HUES64 (cell line): ENCODE data around the gene UVRAG.

ENCODE experiments used
- H3K27ac ChIP-seq: 2 replicates; pipeline ENCODE4 v1.7.0; 2013; ENCODE audit warnings: low read depth, low read length, inconsistent platforms
- H3K27me3 ChIP-seq: 2 replicates; pipeline ENCODE4 v1.6.1; 2013; ENCODE audit warnings: mild to moderate bottlenecking, low read length; ENCODE audit not compliant: insufficient read depth
- H3K36me3 ChIP-seq: 2 replicates; pipeline ENCODE4 v1.6.1; 2013; ENCODE audit warnings: mild to moderate bottlenecking, low read length; ENCODE audit not compliant: insufficient read depth
- H3K4me1 ChIP-seq: 2 replicates; pipeline ENCODE4 v1.6.1; 2013; ENCODE audit warnings: mild to moderate bottlenecking, low read length, moderate library complexity; ENCODE audit not compliant: insufficient read depth
- H3K4me3 ChIP-seq: 2 replicates; pipeline ENCODE4 v1.5.1; 2013; ENCODE audit warnings: mild to moderate bottlenecking, low read length, moderate library complexity
- H3K9ac ChIP-seq: 2 replicates; pipeline ENCODE4 v1.6.1; 2013; ENCODE audit warnings: mild to moderate bottlenecking, low read depth, low read length
- H3K9me3 ChIP-seq: 2 replicates; pipeline ENCODE4 v1.6.1; 2013; ENCODE audit warnings: low read depth, low read length; ENCODE audit not compliant: insufficient read depth
- WGBS: fragments of 150-250, 120-280 bp; methylation state at CpG from one replicate; pipeline ENCODE4 v1.1.7; 2013; ENCODE audit warnings: missing lambda C conversion rate; 5-methylcytosine and 5-hydroxymethylcytosine counted together

The UVRAG gene

DNA sequence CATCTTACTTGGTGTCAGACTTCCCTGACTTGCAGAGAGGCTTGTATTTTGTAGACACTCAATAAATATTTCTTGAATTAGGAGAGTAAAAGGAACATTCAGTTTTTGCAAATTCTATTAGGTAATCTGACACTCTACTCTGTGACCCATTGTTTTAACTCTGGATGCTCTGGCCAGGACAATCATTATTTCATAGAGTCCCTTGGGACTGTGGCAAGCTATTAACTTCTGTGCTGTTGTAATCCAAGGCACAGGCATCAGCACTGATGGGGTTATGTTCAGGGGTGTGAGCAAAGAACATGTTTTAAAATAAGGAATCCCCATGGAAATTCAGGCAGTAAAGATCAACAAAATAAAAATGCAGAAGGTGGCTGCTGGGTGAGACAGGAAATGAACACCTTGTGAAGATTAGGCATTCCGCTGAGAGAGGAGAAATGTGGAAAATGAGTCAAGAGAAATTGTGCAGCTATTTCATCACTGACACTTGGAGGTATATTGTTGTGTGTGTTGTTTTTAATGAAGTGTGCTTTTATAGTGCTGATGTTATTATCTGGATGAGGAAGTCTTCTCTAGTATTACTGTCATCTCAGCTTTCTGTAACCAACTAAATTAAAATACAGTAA lies 216.1 kb downstream of the UVRAG start:
- Histone ChIP-seq H3K36me3 (peaks cover 8% of the 10 kb centered on the region; the same call in 1 of the 2 replicates), H3K27me3 (no peaks in the 10 kb centered on the region), H3K9ac (no peak overlapping the region), H3K4me1 (peaks cover 22% of the 10 kb centered on the region; the same call in 1 of the 2 replicates), H3K9me3 (no peaks in the 10 kb centered on the region), H3K4me3 (no peak overlapping the region), H3K27ac (no peak overlapping the region)
- 92% methylated on average over 1 of the region's 1 CpG for WGBS

DNA sequence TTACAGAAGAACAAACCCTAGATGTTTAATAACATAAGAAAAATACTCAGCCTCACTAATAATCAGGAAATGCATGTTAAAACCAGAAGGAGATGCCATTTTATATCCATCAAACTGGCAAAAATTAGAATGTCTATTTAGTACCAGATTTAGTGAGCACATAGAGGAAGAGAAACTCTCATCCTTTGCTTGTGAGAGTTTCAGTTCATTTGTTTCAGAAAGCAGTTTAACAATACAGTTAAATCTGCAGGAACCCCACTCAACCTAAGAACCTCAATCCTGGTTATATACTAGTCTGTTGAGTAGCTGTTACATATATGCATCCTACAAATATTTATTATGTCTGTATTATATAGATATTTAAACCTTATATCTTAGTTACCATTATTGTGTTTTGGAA lies 218.7 kb downstream of the UVRAG start:
- no peaks in the 10 kb centered on the region for H3K27me3 ChIP-seq
- 0 out of 2 replicates have a peak, but pooled peaks cover 2% of the 10 kb centered on the region for H3K9me3 ChIP-seq
- H3K4me3 ChIP-seq: no peak overlapping the region
- H3K36me3 ChIP-seq: peaks cover 9% of the 10 kb centered on the region; the same call in 1 of the 2 replicates
- H3K9ac ChIP-seq: no peak overlapping the region
- H3K4me1 ChIP-seq: peaks cover 12% of the 10 kb centered on the region; the same call in 1 of the 2 replicates
- no peak overlapping the region for H3K27ac ChIP-seq

DNA sequence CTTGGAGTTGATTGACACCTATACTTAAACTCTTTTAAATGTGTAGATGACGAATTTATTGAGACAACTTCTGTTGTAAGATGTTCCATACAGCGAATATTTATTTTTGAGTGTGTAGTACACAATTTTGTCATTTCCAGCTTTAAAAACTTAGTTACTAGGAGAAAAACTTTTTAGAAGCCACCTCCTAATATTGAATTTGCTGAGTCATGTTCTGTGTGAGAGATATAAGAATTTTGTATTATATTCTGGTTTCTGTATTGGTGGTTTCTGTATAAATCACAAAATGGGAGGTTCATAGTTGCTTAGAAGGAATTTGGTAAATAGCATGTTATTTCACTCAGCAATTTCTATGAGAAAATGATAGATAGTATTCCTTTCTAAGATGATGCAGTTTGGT lies 220.0 kb downstream of the UVRAG start:
- no peaks in the 10 kb centered on the region for H3K27me3 ChIP-seq
- 0 out of 2 replicates have a peak, but pooled peaks cover 3% of the 10 kb centered on the region for H3K9me3 ChIP-seq
- peaks cover 6% of the 10 kb centered on the region; the same call in 1 of the 2 replicates for H3K36me3 ChIP-seq
- no peak overlapping the region for H3K9ac ChIP-seq
- no peak overlapping the region for H3K27ac ChIP-seq
- no peak overlapping the region for H3K4me3 ChIP-seq
- peaks cover 9% of the 10 kb centered on the region; the same call in 1 of the 2 replicates for H3K4me1 ChIP-seq
- WGBS: no CpG with 5 or more reads among the region's 2 CpGs

- no peaks in the 10 kb centered on the region for H3K4me1 ChIP-seq
- H3K27ac ChIP-seq: no peak overlapping the region
- H3K36me3 ChIP-seq: peaks cover 6% of the 10 kb centered on the region; the same call in 1 of the 2 replicates
- H3K4me3 ChIP-seq: no peak overlapping the region
- H3K9me3 ChIP-seq: 0 out of 2 replicates have a peak, but pooled peaks cover 3% of the 10 kb centered on the region
- H3K9ac ChIP-seq: no peak overlapping the region
- H3K27me3 ChIP-seq: no peaks in the 10 kb centered on the region
These were observed 223.6 kb downstream of the UVRAG start for GRCh38 chr11:76038608-76039007.

- 0 out of 2 replicates have a peak, but pooled peaks cover 3% of the 10 kb centered on the region for H3K9me3 ChIP-seq
- no peak overlapping the region for H3K4me3 ChIP-seq
- 0 out of 2 replicates have a peak, but pooled peaks cover 3% of the 10 kb centered on the region for H3K4me1 ChIP-seq
- no peaks in the 10 kb centered on the region for H3K27me3 ChIP-seq
- 88% methylated on average over 3 of the region's 3 CpGs for WGBS
- H3K27ac ChIP-seq: no peak overlapping the region
- no peak overlapping the region for H3K9ac ChIP-seq
- H3K36me3 ChIP-seq: peaks cover 6% of the 10 kb centered on the region; the same call in 1 of the 2 replicates
These were observed 226.2 kb downstream of the UVRAG start for GRCh38 chr11:76041208-76041607.

- no peak overlapping the region for H3K4me3 ChIP-seq
These were observed 229.8 kb downstream of the UVRAG start for GRCh38 chr11:76044750-76045320.

DNA sequence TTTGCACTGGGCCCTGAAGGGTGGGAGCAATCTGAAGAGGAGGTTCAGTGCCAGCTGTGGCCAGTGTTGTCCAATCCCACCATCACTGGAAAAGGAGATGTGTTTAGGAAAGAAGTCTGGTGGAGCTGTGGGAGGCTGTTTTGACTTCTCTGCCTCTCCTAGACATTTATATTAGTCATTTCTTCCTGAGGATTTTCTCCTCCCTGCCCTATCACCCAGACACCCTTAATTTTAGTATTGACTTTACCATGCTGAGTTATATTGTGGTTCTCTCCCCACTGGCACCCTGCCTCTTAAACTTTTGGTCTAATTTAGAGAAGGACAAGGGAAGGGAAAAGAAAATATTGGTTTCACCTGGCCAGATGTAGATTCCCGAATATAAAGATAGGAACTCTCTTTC lies 232.2 kb downstream of the UVRAG start:
- Histone ChIP-seq H3K9me3 (peaks cover 25% of the 10 kb centered on the region), H3K27me3 (no peaks in the 10 kb centered on the region), H3K4me1 (0 out of 2 replicates have a peak, but pooled peaks cover 3% of the 10 kb centered on the region), H3K27ac (no peak overlapping the region), H3K9ac (no peak overlapping the region), H3K4me3 (no peak overlapping the region), H3K36me3 (peaks cover 12% of the 10 kb centered on the region)
- 86% methylated on average over 1 of the region's 1 CpG for whole genome bisulfite sequencing

More at GRCh38 chr11:76044750-76045320, 229.8 kb downstream of the UVRAG start:
- 91% methylated on average over 5 of the region's 7 CpGs for WGBS
- Histone ChIP-seq H3K9me3 (peaks cover 24% of the 10 kb centered on the region), H3K36me3 (peaks cover 11% of the 10 kb centered on the region), H3K9ac (no peak overlapping the region), H3K27me3 (no peaks in the 10 kb centered on the region), H3K4me1 (0 out of 2 replicates have a peak, but pooled peaks cover 3% of the 10 kb centered on the region), H3K27ac (no peak overlapping the region)

DNA sequence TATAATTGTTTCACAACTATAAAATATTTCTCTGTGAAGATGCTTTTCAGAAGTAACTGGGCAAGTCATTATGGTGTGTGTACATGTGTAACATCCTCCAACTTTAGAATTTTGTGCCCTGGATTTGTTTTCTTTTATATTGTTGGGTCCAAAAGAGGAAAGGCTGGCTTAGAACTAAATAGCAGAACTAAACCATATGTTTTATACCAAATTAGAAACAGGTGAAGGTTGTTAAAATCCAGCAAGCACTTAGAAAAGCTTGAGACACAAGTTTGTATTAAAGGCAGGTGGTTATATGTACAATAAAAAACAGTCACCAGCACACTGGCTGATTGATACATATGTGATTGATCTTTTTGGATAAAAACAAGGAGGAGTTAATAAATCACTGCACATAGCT lies 232.8 kb downstream of the UVRAG start:
- no peaks in the 10 kb centered on the region for H3K27me3 ChIP-seq
- 0 out of 2 replicates have a peak, but pooled peaks cover 3% of the 10 kb centered on the region for H3K4me1 ChIP-seq
- peaks cover 25% of the 10 kb centered on the region for H3K9me3 ChIP-seq
- no peak overlapping the region for H3K4me3 ChIP-seq
- peaks cover 12% of the 10 kb centered on the region for H3K36me3 ChIP-seq
- no peak overlapping the region for H3K9ac ChIP-seq
- no peak overlapping the region for H3K27ac ChIP-seq

- Histone ChIP-seq H3K9me3 (peaks cover 25% of the 10 kb centered on the region), H3K9ac (no peak overlapping the region), H3K4me3 (no peak overlapping the region), H3K27ac (no peak overlapping the region), H3K4me1 (0 out of 2 replicates have a peak, but pooled peaks cover 3% of the 10 kb centered on the region), H3K36me3 (peaks cover 12% of the 10 kb centered on the region), H3K27me3 (no peaks in the 10 kb centered on the region)
- WGBS: 96% methylated on average over 4 of the region's 5 CpGs
These were observed 233.8 kb downstream of the UVRAG start for GRCh38 chr11:76048763-76049162.

GRCh38 chr11:76049511-76049910 lies 234.5 kb downstream of the UVRAG start:
- Histone ChIP-seq H3K36me3 (peaks cover 12% of the 10 kb centered on the region), H3K4me1 (no peaks in the 10 kb centered on the region), H3K27me3 (no peaks in the 10 kb centered on the region), H3K9me3 (peaks cover 25% of the 10 kb centered on the region), H3K4me3 (no peak overlapping the region), H3K9ac (no peak overlapping the region), H3K27ac (no peak overlapping the region)
- 93% methylated on average over 3 of the region's 3 CpGs for WGBS

DNA sequence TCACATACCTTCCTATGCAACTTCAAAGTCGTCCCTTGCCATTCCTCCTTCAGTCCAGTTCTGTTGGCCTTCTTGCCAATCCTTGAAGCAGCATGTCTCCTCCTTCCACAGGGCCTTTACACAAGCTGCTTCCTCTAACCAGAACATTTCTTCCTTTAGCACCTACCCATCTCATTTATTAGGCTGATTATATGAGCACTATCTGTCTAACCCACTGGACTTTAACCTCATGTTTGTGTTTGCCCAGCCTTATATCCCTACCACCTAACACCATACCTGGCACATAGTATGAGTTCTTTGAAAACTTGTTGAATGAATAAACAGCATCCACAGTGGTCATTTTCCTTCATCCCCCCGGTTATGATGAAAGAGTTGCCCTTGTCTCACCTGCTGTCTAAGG lies 236.9 kb downstream of the UVRAG start:
- no peak overlapping the region for H3K27ac ChIP-seq
- H3K4me3 ChIP-seq: no peak overlapping the region
- peaks cover 23% of the 10 kb centered on the region for H3K9me3 ChIP-seq
- no peak overlapping the region for H3K9ac ChIP-seq
- WGBS: 91% methylated on average over 2 of the region's 2 CpGs
- peaks cover 12% of the 10 kb centered on the region for H3K36me3 ChIP-seq
- no peaks in the 10 kb centered on the region for H3K27me3 ChIP-seq
- no peaks in the 10 kb centered on the region for H3K4me1 ChIP-seq
